HG03565 (cell line): ENCODE measurements around the gene DPH3.
"Not testable (repeated sequence)": the region's sequence is repeated elsewhere in the genome, so short reads cannot be mapped to it uniquely, and the experiment has no call there.

Experiments
- ATAC-seq: cut with Tn5 transposase; IDR thresholded peaks from one replicate; pipeline ENCODE4 v1.9.1; 2021; ENCODE audit warnings: mild to moderate bottlenecking, moderate library complexity; ENCODE audit not compliant: unreplicated experiment

DPH3 gene

DNA sequence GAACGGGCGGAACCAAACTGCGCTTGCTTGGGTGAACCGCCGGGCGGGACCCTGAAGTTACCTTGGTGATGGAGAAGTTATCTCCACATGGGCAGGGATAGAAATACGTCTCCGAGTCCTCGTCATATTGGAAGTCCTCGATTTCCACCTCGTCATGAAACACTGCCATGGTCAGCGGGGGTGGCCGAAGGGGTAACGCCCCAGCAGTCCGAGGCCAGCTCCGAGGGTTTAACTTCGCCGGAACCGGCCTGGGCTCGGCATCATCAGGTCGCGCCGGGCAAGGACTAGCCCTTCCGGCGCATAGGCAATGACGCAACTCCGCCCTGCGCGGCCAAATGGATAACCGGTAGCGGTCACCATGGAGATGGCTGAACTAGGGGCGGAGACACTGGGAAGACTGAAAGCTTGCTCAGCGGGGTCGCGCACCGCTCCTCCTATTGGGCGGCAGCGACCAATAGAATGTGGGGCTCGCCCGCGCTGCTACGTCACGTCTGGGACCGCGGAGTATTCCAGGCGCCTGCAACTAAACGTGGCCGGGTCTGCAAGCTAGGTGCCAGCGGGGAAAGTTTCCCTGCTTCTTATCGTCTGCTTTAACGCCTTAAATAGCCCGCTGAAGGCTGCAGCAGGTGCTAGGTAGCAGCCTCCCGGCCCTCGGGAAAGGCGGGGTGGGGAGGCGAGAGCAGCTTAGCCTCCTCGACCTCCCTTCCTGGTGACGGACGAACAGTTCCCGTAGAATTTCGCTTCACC is at the start of gene DPH3, which contains the start of gene OXNAD1:
Gene DPH3 (minus strand): TSS at position 236 of the 747 bp plus-strand sequence. CDS start 67 bp downstream, at position 169.
Gene OXNAD1 (plus strand): TSS at position 505 of the 747 bp plus-strand sequence. CDS start 5,741 bp downstream, outside the sequence.
- peak; percentile 97 for ATAC-seq

DNA sequence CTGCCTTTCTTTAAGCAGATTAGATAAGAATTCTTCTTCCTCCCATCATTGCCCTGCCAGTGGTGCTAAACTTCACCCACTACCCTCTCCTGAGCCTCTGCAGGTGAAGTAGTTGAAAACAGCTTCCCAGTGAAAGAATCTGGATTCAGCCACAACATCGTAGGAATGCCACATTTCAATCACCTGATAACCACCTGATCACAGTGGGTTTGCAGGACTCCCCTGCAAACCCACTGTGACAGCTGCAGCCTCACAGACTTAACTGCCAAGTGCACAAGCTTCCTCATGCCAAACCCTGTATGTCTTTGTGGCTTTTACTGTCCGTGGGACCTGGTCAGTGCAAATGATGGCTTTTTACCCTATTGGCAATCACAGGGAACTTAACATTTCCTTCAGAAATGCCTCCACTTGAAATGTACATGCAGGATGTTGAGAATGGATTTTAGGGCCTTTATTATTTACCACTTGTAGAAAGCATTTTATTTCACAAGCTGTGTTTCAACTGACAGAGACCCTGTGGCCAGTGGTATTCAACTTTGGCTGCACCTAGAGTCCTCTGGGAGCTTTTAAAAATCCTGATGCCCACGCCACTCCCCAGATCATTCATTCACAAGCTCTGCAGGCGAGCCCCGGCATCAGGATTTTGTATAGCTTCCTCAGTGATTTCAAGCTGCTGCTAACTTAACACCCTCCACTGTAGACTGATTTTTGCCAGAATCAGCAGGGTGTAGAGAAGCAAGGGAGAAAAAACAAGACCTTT is 49.3 kb upstream of the DPH3 start:
- ATAC-seq: no peak

DNA sequence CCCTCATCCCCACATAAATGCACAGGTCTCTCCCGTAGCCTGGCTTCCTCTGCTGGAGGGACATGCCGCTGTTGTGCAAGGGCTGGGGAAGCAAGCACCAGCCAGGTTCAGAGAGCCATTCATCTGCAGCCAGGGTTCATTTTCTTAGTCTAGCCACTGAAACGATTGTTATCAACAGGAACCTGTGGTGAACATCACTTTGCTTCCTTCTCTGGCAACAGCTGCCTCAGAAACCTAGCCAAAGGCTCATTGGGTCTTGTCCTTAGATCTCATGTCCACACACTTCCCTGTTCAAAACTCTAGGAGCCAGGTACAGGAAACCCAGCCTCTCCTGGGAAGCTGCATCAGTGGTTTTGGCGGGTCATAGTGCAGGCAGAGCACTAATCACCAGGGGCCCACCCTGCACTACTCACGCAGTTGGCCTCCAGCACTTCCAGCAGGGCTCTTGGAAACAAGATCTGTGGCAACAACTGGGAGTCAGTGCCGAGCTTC is 47.3 kb upstream of the DPH3 start:
- peak; percentile 67 for ATAC-seq

DNA sequence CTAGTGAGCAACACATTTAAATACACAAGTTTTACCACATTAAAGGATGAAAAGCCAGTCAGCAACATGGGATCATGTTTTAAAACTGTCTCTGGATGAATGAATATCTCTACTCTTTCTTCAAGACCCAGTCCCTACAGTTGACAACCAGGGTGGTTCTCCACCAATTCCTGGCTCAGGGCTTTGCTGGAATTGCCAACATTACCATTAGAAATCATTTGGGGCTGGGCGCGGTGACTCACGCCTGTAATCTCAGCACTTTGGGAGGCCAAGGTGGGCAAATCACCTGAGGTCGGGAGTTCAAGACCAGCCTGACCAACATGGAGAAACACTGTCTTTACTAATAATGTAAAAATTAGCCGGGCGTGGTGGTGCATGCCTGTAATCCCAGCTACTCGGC is 45.7 kb upstream of the DPH3 start:
- ATAC-seq: not testable (repeated sequence)

DNA sequence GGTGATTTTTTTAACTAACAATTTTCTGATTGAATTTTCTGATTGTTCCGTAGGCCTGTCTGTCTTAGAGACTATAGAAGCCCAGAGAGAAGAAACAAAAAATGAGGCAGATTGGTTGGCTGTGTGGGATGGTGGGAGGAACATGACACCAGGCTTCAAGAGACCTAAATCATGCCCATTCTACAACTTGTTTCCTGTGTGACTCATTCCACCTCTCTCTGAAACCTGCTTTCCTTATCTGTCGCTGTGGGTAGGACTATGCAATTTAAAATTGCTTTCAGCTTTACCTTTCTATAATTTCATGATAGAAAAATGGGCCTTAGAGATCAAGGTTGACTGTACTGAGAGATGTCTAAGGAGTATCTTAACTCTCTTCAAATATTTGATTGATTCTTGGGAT is 44.8 kb upstream of the DPH3 start:
- ATAC-seq: peak; percentile 87

DNA sequence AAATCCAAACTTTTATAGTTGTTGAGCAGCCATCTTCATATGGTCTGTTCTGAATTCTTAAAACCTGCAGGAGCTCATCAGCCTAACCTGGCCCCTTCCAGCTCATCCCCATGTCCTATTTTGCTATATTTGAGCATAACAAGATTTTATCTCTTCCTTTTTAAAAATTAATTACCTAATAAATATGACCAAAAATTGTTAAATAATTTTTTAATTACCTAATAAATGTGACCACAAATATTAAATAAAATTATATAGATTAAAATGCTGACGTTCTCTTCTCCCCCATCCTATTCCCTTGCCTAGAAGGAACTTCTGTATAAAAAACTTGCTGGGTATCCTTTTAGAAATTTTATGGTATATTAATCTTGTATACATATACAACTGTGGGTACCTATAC is 44.0 kb upstream of the DPH3 start:
- no peak for ATAC-seq

DNA sequence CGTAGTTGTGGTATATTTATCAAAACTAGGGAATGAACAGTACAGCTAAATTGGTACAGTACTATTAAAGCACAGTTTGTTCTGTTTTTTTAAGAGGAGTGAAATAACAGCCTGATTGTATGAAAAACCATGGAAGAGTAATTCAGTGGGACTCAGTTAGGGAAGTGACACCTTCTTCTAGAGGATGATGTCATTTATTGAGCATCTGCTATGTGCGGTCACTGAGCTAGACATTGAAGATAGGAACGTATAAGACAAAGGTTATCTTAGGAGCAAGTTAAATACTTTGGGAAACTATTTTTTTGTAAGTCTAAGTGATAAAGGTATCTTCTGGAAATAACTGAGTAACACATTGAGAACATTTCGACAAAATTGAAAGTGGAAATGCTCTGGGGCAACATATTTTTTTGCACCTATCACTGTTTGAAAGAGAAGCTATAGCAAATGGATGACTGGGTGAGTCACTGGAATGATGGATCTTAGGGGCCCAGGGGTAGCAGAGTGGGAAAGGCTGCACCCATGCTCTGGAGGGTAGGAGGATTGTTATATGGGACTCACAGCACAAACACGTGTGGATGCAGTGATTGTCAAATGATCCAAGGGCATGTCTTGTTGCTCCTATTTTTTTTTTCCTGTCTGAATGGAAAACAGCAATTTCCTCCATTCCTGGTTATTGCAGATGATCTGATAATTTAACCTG is 43.2 kb upstream of the DPH3 start:
- no peak for ATAC-seq

DNA sequence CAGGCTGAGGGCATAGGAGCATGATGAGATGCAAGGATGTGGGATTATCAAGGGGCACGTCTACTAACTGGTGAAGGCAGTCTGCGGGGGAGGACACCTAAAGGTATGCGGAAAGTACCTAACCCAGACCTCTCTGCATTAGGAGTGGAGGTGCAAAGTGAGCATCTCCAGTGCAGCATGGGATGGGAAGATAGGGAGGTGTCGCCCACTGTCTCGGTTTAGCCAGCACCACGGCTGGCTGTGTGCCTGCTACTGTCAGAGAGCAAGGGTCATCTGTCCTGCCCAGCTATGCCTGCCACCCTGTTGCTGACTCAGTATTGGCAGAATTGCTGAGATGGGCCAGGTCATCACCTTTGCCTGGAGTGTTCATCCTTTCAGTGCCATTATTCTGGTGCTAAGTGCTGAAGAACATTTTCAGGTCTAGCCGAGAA is 40.4 kb upstream of the DPH3 start:
- no peak for ATAC-seq

DNA sequence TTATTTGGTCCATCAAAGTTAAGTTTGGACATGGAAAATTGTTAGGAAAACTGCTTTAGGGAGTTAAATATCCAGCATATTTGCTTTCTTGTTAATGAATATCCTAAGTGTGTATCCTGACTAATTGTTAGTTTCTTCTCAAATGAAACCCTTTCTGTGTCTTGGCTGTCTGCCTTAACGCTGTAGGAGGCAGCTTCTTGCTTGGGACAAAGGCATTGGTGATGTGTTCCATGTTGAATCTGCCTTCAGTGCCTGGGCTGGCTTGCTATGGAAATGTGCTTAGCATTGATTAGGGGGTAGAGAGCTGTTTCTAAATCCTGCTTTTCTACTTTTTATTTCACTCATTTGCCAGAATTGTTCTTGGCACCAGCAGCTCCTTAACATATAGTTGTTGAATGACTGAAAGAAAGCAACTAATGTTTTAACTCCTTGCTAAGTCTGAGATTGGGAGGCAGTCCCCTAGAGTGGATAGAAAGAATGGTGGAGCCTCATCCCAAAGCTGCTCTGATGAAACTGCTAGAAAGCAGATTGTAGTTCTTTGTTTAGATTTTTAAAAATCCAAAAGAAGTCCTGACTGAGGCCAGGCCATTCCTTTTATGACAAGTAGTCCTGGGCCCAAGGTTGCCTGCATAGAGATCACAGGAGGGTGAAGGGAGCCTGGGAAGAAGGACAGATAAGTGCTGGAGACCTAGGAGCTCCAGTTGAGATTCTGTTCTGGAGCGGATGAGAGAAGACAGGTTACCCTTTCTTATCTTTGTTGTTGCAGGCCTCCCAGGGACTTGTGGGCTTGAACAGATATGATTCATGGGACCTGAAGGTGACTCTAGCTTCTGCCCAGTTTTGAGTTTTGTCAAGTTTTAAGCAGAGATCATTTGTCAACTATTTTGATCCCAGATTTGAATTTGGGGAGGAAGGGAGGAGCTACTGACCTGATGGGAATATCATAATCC is 39.6 kb upstream of the DPH3 start:
- no peak for ATAC-seq

DNA sequence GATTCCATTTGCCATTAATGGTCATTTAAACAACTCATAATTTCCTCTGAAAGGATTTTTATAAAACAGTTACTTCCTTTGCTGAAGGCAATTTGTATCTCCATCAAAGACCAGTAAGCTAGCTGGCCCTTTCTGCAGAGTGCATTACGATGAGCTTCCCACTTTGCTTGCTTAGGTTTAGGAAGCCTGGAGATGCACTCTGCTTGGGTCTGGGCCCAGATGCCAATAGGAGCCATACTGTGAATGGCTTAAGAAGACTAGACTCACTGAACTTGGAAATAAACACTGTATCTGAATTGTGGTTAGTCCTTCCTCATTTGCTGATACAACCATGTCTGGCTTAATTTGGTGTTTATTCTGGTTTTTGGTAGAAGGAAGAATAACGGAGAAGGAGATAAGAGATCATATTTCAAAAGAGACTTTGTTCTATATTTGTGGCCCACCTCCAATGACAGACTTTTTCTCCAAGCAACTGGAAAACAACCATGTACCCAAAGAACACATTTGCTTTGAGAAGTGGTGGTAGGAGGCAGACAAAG is 38.4 kb upstream of the DPH3 start:
- ATAC-seq: no peak

DNA sequence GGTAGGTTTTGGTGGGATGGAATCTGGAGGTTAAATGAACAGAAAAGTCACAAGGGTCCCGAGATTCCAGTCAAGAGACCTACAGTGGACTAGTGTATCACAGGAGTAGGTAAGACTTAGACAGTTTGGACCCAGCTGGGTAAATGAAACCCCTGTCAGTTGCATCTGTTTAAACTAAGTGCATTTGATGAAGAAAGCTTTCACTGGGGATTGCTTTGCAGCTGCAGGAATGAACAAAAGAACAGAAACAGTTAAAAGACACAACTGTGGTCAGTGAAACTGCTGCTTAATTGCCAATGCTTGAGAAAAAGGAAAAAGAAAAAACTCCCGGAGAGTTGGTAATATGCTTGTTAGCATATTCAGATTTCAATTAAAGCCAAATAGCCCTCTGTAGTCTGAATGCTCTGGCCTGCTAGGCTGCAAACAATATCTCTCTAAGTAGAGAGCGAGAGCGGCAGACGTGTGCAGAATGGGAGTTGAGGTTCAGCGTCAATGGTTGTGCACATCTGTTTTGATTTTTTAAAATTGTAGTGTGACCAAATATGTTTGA is 37.4 kb upstream of the DPH3 start:
- ATAC-seq: no peak

DNA sequence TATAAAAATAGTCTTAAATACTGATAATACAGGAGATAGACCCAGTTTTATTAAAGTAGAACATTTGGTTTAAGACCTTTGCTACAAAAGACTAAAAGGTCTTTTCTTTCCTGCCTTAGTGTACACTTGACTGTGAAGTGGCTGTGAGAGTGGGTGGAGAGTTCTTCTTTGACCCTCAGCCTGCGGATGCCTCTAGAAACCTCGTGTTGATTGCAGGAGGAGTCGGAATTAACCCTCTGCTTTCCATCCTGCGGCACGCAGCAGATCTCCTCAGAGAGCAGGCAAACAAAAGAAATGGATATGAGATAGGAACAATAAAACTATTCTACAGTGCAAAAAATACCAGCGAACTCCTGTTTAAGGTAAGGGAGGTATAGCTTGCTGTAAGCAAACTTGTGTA is 36.8 kb upstream of the DPH3 start:
- ATAC-seq: no peak

DNA sequence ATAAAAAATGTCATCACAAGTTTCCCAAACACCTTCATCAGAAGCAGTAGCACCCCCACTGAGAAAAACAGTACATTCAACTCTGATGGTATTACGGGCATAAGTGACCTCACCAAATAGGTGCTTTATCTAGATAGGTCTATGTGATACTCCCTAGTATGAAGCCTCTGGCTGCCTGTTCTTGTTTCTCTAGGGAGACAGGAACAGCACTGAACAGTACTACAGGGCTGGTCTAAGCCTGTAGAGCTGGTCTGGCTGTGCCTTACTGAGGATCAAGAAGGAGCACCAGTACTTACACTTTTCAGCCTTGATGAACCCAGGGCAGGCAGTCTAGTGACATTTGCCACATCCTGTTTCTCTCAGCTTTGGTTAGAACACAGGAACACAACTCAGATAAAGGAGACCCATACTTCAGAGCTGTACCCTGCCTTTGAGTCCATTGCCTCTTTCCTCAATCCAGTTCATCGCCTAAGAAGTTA is 36.2 kb upstream of the DPH3 start:
- ATAC-seq: peak; percentile 47

DNA sequence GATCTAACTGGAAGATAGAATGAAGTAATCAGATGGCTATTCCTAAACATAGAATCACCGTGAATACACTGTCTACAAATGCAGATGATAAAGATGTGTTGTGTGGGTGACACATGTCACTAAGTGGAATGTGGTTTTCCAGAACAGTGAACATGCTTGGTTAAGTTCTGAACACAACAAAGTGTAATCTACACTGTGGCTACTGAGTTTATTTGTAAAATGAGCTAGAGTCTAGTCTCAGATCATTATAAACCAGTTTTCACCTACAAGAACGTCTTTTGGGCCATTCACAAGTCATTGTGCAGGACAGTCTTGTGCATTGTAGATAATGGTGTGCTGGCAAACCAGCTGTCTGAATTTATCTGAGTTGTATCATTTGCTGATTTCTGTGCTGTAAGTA is 35.6 kb upstream of the DPH3 start:
- ATAC-seq: peak; percentile 71

DNA sequence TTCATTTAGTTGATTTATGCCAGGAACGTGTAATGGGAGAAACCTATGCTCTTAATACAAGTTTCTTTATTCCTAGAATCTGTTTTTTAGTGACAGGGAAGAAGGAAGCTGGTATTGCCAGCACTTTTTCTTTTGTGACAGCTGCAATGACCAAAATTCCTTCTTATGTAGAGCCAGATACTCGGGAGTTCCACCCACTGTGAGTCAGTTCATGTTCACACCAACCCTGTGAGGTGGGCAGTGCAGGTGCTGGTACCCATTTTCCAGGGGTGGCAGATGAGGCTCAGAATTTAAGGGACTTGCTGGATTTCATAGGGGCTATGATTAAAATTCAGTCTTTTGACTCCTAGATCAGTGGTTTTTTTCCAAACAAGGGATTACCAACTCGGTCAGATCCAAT is 35.0 kb upstream of the DPH3 start:
- no peak for ATAC-seq

DNA sequence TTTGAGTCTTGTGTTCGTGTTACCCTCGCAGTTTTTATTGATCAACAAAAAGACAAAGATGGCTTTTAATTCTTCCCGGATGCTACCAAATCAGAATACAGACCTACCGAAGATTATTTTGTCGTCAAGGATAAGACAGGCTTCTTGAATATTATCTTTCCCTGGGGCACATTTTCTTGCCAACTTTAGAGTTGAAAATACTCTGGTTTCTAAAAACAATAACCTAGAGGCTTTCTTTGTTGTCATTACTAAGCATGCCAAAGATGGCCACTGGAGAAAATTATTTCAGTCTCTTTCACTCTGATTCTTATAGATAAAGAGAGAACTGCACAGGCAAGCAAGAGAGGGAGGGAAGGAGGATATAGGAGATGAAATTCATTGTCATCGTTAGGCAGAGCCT is 34.1 kb upstream of the DPH3 start:
- no peak for ATAC-seq

DNA sequence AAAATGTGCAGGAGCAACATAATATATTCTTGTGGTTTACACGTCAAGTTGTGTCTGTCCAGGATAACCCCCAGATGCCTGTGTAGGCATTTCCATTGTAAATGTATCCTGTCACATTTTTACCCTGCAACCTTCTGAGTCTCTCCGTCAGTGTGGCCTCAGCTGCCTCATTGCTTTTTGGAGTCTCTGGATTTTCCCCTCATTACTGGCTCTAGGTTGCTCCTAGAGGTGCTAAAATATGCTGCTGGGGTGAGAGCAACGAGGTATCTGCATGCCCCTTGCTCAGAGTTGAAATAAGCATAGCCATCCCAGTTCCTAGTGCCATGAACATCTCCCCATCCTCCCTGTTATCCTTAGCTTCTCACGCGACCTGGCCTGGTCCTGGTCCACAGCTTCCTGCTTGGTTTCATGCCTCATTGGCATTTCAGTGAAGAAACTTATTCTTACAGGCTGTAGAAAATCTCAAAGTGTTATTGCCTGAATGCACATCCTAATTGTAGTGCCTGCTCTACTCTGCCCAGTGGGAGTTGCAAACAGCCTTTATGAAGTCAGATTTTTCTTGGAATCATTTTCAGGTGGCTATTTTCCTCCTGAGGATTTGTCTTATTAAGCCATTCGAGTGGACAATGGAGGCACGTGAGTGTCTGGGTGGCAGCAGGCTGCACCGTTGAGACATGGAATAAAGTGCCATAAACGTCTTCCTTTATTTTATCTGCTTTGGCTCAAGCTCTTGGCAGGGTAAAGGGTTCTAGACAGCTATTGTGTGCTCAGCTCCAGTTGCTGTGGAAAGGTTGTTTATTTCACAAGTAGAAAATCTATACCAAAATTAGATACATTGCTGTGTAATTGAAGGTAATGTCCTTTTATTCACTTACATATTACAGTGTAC is 33.5 kb upstream of the DPH3 start:
- no peak for ATAC-seq

DNA sequence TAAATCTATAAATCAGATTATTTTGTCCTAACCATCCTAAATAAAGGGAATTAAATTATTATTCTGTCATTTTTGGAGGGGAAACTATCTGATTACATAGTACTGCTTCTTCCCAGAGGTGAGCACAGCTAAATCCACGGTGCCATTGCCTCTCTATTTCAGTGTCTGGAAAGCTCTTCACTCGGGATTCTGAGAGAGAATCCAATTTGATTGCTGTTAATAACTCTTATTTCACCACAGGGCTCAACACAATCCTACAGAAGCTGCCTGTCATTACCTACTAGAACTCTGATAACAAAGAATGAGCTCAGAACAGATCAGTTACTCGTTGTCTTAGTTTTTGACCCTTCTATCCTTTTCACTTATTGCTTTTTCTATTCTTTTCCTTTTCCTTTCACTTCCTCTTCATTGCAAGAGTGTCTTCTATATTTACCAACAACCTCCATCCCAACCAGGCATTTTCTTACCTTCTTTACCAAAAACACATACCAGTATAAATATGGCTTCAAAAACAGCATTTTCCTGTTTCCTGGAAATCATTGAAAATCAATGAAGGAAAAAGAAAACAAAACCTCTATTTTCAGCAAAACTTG is 30.7 kb upstream of the DPH3 start:
- no peak for ATAC-seq
